HK-2 (cell line): Measurements from ENCODE around the gene MTHFD2L.

ENCODE experiments used
- DNase-seq: peaks from one replicate; pipeline ENCODE4 v3.0.0-alpha.2; 2018; ENCODE audit not compliant: unreplicated experiment

Gene MTHFD2L

DNA sequence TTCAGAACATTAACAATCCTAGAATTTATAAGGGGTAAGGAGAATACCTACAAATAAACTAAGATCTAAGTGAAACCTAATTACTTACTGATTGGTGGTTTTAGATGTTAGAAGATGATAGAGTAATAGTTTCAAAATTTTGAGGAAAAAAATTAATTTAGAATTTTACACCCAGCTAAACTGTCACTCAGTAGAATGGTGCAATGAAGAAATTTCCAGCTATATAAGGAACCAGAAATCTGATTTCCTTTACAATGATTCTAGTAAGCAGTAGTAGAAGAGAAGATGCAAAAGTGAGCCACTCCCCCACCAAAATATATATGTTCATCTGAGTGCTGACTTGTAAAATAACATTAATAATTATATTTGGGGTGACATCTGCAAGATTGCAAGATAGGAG, 95.0 kb downstream of the MTHFD2L start:
- DNase-seq: no peak

DNA sequence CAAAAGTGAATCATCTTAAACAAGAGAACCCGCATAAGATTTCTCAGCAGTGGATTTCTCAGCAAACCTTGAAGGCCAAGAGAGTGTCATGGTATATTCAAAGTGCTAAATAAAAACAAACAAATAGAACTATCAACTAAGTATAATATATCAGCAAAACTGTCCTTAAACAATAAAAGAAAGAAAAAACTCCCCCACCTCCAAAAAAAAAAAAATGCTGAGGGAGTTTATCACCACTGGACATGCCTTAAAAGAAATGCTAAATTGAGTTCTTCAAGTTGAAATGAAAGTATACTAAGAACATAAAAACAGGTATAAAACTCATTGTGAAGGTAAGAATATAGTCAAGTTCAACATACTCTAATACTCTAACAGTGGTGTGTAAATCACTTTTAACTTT, 96.5 kb downstream of the MTHFD2L start:
- no peak for DNase-seq

DNA sequence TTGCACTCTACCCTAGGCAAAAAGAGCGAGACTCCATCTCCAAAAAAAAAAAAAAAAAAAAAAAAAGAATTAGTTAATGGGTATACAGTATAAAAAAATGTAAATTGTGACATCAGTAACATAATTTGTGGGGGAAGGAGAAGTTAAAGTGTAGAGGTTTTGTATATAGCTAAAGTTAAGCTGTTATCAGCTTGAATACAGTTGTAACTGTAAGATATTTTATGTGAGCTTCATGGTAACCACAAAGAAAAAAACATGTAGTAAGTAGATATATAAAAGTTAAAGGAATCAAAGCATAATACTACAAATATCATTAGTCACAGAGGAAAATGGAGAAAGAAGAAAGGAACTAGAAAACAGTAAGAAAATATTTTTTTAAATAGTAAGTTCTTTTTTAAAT, 97.2 kb downstream of the MTHFD2L start:
- no peak for DNase-seq

DNA sequence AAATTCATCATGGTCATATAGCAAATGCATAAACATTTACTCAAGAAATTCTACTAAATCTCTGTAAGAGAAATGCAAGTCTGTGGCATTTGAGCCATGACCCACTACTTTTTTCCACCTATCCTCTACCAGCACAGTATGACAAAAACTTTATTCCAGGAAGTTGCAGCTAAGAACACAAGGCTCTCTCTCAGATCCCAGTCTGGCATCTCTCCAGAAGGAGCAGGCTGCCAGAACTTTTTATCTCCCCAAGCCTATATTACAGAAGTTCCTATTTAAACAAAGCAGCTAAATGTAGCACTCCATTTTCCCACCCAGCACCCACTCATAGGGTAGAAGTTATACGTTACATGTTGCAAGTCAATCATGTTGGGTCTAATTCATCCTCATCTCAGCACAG, 101.0 kb downstream of the MTHFD2L start:
- no peak for DNase-seq

DNA sequence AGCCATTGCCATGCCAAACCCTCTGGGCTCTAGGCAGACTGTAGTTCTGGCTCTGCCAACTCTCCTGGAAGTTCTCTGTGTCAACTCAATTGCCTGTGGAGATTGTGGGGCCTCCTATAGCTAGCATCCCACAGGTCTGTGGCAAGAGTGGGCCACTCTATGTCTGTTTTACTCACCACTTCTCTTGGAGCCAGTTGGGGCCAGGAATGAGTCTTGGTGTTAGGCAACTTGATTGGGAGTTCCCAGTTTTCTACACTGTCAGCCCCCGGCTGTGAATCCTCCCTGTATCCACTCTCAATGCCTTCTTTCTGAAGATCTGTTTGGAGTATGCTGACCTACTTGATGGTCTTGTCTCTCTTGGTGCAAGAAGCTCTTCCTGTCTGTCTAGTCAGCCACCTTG, 102.1 kb downstream of the MTHFD2L start:
- DNase-seq: no peak

DNA sequence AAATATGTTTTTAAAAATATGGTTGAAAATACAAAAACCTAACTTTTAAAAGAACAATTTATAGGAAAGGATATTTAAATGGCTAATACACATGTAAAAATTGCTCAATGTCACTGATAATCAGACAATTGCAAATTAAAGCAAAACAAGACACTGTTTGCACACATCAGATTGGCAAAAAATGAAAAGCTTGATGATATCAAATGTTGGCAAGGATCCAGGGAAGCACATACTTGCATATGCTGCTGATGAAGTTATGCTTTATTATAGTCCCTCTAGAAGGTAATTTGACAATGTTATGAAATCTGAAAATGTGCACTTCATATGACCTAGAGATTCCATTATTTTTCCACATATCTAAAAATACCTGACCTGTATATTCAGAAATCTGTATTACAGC, 104.6 kb downstream of the MTHFD2L start:
- DNase-seq: no peak

DNA sequence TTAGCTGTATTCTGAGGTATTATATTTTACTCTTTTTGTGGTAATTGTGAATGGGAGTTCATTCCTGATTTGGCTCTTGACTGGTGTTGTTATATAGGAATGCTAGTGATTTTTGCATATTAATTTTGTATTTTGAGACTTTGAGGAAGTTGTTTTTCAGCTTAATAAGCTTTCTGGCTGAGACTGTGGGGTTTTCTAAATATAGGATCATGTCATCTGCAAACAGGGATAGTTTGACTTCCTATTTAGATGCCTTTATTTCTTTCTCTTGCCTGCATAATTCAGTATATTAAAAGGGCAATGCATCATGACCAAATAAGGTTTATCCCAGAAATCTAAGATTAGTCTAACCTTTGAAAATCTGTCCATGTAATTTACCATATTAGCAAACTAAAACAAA, 105.6 kb downstream of the MTHFD2L start:
- DNase-seq: no peak

DNA sequence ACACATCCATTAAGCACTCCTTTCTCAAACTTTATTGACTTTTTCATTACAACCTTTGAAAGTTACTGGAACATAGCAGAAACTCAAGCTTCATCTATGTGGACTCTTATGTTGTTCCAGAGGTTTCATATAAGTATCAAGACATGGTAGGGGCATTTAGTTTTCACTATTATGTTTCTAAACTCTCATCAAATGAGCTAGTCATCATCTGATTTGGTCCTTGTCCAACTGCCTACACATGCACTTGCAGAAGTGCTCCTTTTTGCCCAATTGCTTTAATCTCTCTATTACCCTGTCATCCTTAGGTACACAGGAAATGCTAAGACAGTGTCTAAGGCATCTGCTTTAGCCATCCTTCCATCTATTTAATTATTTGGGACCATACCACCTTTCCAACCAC, 108.2 kb downstream of the MTHFD2L start:
- no peak for DNase-seq

DNA sequence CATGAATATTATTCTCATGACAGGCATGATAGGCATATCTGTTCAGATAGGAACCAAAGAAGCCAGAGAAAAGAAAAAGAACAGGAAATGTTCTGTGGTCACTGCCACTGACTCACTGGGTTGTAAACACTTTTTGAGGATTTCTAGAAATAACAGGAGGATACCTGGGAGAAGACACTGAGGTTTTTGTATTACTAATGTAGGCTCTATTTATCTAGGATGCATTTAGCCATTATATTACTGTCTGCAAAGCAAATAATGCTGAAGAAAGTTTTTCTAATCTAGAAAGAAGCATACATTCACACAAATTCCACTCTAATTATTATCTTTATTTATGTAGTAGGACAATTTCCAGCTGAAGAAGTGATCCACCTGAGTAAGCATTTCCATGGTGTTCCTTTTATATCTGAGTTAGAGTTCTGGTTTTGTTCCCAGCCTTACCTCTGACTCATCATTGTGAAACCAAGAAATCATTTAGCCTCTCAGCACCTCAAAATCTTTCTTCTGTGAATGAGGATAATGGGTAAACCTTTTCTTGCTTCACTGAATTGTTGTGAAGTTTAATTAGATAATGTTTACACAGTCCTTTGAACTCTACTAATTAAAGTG, 110.2 kb downstream of the MTHFD2L start:
- DNase-seq: no peak

DNA sequence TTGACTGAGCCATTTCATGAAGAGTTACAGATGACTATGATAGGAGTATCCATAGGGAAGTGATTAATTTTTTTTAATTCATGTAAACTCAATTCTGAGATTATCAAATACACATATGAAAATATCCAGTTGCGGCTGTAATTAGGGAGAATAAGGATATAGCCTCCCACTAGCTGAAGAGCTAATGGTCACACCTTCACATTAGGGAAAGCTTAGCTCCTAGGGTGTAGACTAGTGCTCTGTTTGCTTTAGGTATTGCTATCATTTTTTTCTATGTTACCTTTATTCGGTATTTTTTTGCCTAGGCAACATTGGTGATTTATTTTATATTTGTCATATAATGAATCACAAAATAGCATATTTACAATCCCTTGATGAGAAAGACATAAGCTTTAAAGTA, 110.7 kb downstream of the MTHFD2L start:
- DNase-seq: no peak

DNA sequence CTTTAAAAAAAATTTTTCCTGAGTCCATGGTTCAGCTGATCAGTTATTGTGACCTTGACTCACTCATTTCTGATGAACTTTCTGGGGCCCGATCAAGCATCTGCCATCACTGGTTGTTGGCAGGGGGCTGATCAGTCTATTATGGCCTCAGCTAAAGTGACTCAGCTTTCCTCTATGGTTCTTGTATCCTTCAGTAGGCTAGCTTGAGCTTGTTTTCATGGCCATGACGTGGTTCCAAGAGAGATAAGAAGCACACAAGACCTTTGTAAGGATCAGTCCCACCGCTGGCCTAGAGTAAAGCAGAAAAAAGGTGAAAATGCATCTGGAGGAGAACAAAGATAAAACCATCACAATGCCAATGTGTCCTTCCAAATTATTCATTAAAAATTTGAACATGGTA, 120.6 kb downstream of the MTHFD2L start:
- DNase-seq: no peak

DNA sequence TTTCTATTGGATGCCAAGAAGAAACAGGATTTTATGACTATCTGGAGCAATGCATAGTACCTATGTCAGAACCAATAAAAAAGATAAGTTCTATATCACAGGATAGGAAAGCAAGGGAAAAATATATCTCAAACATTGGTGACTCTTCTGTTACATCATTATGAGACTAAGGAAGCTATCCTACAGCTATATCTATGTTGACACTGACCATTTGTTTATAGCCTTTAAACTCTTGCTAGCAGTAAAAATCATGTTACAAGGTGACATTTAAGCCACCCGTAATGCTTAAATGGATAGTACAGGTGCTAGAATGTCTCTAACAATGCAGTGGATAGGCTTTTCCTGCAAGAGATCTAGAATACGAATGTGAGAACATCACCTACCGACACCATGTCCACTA, 121.8 kb downstream of the MTHFD2L start:
- DNase-seq: no peak

DNA sequence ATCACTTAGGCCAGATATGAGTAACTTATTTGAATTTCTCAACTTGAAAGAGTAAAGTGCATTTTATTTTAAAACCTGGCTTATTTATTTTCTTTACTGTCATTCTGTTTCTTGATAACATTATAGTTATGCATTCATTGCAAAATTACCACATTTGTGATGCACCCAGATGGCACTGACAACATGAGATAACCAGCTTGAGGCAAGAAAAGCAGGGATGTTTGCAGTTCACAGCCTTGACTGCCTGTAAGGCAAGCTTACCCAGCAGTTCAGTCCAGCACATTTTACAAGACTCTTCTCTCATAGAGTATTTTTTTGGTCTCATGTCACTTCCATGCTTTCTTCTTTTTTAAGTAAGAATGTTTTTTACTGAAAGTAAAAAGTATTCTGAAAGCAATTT, 125.0 kb downstream of the MTHFD2L start:
- no peak for DNase-seq

DNA sequence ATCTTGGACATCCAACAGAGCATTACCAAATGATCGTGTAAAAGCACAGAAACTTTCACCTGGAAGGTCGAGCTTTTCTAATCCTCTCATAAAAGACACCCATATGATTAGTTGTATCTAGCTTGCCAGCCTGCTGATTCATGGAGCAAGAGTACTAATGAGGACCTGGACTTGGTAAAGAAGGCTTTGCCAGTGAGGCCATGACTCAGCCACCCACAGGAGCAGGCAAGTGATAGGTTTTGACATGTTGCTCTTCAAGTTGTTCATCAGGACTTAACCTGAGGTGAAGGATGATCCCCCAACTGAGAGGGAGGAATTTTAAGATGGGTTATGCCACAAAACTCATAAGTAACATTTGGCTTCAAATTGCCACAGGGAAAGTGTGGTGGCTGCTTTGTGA, 125.7 kb downstream of the MTHFD2L start:
- DNase-seq: peak; percentile 35

DNA sequence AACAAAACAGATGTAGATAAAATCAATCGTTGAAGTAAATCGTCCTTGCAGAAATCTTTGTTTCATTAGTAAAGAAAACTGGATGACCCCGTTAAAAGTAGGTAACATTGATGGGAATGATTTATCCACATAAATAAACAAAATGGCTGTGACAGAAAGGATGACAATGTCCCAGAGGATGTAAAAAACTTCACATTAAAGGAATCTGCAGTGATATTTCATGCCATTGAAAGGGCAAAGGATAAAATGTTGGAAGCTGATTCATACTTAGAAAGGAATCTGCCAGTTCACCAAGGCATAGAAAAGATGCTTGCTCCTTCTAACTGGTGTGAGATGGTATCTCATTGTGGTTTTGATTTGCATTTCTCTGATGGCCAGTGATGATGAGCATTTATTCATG, 126.1 kb downstream of the MTHFD2L start:
- DNase-seq: no peak

DNA sequence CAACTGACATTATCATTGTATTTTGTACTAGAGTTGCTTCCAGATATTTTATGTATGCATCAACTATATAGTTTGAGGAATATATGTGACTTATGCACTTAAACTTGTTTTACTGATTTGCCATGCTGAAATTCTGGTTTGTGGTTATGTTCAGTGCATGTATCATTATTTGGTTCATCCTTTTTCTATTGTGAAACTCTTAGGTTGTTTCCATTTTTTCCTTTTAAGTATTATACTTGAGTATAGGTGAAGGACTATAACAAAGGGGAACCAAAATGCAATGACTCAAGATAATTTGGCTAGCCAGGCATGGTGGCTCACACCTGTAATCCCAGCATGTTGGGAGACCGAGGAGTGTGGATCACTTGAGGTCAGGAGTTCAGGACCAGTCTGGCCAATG, 129.2 kb downstream of the MTHFD2L start:
- DNase-seq: no peak

DNA sequence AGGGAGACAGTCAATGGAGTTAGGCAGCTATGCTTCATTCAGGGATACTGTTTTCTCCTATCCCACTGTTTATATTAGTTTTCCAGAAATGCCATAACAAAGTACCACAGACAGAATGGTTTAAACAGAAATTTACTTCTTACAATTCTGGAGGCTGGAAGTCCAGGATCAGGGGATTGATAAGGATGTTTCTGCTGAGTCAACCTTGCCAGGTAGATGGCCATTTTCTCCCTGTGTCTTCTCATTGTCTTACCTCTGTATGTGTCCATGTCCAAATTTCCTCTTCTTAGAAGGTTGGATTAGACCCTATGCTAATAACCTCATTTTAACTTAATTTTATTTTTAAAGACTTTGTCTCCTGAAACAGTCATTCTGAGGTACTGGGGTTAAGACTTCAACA, 129.9 kb downstream of the MTHFD2L start:
- no peak for DNase-seq

DNA sequence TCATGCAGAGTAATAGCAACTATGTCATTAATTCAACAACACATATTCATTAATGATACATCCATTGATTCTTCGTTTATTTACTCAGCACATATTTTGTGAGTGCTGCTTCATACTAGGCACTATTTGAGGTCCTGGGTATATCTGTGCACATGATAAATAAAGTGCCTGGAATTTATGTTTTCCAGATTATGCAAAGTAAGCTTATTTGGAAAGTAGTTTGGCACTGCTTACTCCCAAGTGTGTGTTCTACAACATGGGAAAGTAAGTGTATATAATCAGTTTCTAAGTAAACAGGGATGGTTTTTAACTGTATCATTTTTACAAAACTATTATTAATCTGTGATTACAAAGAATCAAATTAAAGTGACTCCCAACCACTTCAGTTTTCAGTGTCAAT, 133.6 kb downstream of the MTHFD2L start:
- DNase-seq: no peak

DNA sequence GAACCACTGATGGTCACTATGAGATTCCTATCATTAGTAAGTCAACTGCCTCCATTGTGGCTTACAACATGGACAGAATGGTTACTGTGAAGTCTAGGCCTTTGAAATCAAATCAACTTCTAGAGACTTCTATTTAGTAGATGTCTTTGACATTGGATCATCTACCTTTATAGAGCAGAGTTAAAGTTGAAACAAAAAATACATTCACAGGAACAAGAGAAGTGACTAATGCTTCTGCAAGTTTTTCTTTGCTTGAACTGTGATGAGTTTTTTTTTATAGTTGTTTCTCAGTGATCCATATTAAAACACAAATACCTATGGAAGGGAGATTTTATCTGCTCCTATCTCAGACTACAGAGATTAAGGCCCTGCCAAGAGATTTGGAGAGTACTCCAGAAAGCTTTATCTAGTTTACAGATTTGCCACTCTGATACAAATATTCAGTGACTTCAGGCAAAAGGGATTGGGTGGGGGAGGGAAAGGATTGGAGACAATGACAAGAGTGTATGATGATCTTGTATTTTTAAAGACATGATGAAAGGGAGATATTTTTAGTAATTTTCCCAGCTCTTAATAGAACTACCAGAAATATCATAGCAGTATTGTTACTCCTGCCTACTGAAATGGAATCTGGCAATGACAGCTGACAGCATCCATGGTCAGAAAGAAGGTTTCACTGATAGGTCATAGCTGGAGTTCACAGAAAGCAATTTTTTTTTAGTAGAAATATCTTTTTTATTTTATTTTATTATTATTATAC, 134.4 kb downstream of the MTHFD2L start:
- no peak for DNase-seq

DNA sequence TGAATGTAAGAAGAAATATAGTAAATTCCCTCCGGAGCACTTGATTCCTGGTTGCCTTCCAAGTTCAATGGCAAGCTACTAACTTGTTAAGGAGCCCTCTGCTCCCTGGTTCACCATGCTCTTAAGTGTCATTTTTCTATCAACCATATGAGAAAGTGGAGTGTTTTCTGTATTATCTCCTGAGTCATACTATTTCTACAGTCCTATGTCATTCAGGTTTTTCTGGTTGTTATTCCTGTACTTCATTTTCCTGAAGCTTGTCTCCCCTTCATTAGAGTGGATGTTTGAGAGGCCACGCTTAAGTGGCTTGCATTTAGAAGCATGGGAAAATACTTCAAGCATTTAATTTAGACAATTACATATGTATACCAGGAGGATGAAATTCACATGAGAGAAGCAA, 135.6 kb downstream of the MTHFD2L start:
- DNase-seq: no peak

DNA sequence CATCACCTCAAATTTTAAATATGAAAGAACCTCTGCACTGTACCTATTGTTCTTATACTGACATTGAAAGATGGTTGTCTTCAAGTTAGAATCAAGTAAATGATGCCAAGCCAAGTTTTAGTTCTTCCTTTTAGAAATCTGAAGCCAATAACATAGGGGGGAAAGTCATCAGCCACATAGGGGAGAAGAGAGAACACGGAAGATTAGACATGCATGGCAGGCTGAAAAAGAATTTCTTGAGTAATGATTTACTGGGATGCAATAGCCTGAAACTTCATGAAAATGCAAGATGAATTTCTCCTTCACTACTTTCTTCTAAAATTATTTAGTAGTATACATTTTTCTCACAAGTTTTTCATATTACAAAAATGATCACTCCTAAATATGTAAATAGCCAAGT, 136.8 kb downstream of the MTHFD2L start:
- DNase-seq: no peak

DNA sequence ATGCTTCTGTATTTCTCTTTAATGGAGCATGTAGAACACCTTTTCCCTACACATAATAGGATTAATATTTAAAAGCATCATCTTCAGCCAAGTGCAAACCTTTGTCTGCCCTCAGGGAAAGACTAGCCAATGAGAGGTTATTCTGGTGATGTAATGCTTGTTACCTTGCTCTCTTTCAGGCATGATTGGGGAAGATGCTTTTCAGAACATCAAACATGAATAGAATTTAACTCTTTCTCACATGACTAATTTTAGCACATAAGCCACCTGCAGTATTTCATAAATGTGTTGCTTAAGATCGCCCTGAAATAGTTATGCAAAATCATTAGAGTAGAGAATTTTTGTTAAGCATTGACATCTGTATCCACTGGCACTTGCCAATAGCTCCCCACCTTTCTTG, 139.6 kb downstream of the MTHFD2L start:
- DNase-seq: no peak

DNA sequence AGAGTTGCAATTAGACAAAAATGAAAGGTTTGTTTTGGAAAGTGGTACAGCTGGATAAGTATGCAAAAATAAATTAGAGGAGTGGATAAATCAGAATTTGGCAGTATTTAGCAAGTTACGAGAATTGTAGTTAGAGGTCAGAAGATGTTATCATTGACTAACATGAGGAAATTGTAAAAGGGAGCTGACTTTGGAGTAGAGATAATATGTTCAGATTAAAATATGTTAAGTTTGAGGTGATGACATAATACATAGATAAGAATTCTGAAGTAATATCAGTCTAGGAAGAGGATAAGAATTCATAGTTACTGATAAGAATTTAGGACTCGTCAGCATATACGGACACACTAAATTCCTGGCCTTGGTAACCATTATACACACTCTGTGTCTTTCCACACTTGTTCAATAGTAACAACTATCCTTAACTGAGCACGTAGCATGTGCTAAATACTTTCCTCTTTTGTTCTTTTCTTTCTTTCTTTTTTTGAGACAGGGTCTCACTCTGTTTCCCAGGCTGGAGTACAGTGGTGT, 146.2 kb downstream of the MTHFD2L start:
- DNase-seq: no peak

DNA sequence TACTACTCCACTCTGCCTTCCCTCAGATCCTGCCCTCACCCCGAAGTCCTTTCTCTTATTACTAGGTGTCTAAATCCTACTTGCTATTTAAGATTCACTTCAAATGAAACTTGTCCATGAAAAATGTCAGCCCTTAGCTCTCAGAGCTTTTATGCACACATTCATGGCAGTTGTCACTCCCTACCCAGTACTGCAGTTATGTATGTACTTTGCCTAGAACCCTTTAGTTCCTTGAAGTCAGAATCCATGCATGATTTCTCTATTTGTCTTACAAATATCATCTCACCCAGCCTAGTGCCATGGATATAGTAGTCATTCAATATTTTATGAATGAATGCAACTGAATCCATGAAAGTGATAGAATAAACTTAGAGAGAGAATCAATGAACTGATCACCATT, 147.1 kb downstream of the MTHFD2L start:
- no peak for DNase-seq
